PC-9 (cell line): ENCODE measurements around the gene EHMT1. TPM values are rescaled to one million over a fixed set of nuclear protein-coding genes. Genes with fewer than 3 reads are reported as not detected.

ENCODE experiments used
- BruUV-seq: library from RNA; stranded (reverse); fragments of 400-500 nt; replicated peaks from 2 replicates; lab custom pipeline; 2021; lab: Mats Ljungman, UMichigan
- CTCF ChIA-PET: fragments of 300-600 bp; sonication (Branson Sonifier 250); formaldehyde crosslinking; loops from one replicate; lab custom pipeline; 2022; ENCODE audit warnings: antibody characterized with exemption; lab: Charles Lee
- POLR2A ChIA-PET: fragments of 300-600 bp; sonication (Branson Sonifier 250); formaldehyde crosslinking; loops from one replicate; lab custom pipeline; 2022; ENCODE audit warnings: antibody characterized with exemption; ENCODE audit not compliant: unreplicated experiment; lab: Charles Lee
- DNase-seq, 2 experiments: peaks; one replicate each; pipeline versions ENCODE4 v3.0.0 to v3.0.0-alpha.2; 2015 to 2022; ENCODE audit warnings: mixed read lengths in 1 of 2
- H2AFZ ChIP-seq: fragments of 200-600 bp; sonication (generic); 2 replicates; pipeline ENCODE4 v1.8.1; 2017; ENCODE audit warnings: antibody characterized with exemption
- H3F3A ChIP-seq: fragments of 200-600 bp; sonication (generic); 2 replicates; pipeline ENCODE4 v1.8.1; 2017; ENCODE audit warnings: antibody characterized with exemption, mild to moderate bottlenecking, low read depth; ENCODE audit not compliant: insufficient read depth
- H3K27ac ChIP-seq: fragments of 200-600 bp; sonication (generic); 2 replicates; pipeline ENCODE4 v1.6.1; 2016; ENCODE audit warnings: mixed run types
- H3K27me3 ChIP-seq: fragments of 200-600 bp; sonication (generic); 2 replicates; pipeline ENCODE4 v1.6.1; 2016; ENCODE audit warnings: low read depth, mixed run types; ENCODE audit not compliant: insufficient read depth
- H3K36me3 ChIP-seq: fragments of 200-600 bp; sonication (generic); 2 replicates; pipeline ENCODE4 v1.6.1; 2016; ENCODE audit warnings: low read depth, mixed run types
- H3K4me1 ChIP-seq: fragments of 200-600 bp; sonication (generic); replicated peaks from 2 replicates; pipeline ENCODE4 v1.6.1; 2016; ENCODE audit warnings: mixed run types; ENCODE audit not compliant: insufficient read depth
- H3K4me2 ChIP-seq: fragments of 200-600 bp; sonication (generic); 2 replicates; pipeline ENCODE4 v1.6.1; 2017; ENCODE audit warnings: mixed run types
- H3K4me3 ChIP-seq: fragments of 200-600 bp; sonication (generic); 2 replicates; pipeline ENCODE4 v1.6.1; 2016; ENCODE audit warnings: mixed run types
- H3K79me2 ChIP-seq: fragments of 200-600 bp; sonication (generic); 2 replicates; pipeline ENCODE4 v1.6.1; 2017; ENCODE audit warnings: low read depth, mixed run types
- H3K9me2 ChIP-seq: fragments of 200-600 bp; sonication (generic); 2 replicates; pipeline ENCODE4 v1.8.1; 2017; ENCODE audit warnings: mild to moderate bottlenecking; ENCODE audit not compliant: insufficient read depth
- H3K9me3 ChIP-seq: fragments of 200-600 bp; sonication (generic); 2 replicates; pipeline ENCODE4 v1.8.1; 2016; ENCODE audit warnings: low read depth; ENCODE audit not compliant: insufficient read depth
- H4K20me1 ChIP-seq: fragments of 200-600 bp; sonication (generic); 2 replicates; pipeline ENCODE4 v1.8.1; 2017; ENCODE audit not compliant: insufficient read depth
- CTCF ChIP-seq: fragments of 200-600 bp; sonication (generic); conservative IDR thresholded peaks from 2 replicates; pipeline ENCODE4 v1.6.1; 2017; ENCODE audit warnings: mixed run types, antibody characterized with exemption, mild to moderate bottlenecking, moderate library complexity
- EZH2 ChIP-seq: fragments of 200-600 bp; sonication (generic); IDR thresholded peaks from 2 replicates; pipeline ENCODE4 v1.8.0; 2017; ENCODE audit warnings: antibody characterized with exemption, low read depth
- intact Hi-C: fragments of 100-400 bp; cut with micrococcal nuclease; formaldehyde crosslinking; loops from one replicate; pipeline ENCODE4 v1.10.0; 2022; ENCODE audit not compliant: unreplicated experiment
- total RNA-seq: library from RNA; stranded (reverse); gene quantifications from 2 replicates; pipeline ENCODE4 v1.2.3, GENCODE V29; 2021

EHMT1 gene
- total RNA-seq, 1 experiment from 2014 or later: 116 TPM

- Histone ChIP-seq H2AFZ (no peak overlapping the region), H3K4me2 (no peak overlapping the region), H3K9me3 (no peaks in the 10 kb centered on the region), H3K4me3 (no peak overlapping the region), H3K79me2 (peaks cover 42% of the 10 kb centered on the region), H3F3A (peaks cover 14% of the 10 kb centered on the region; the same call in 1 of the 2 replicates), H3K9me2 (no peaks in the 10 kb centered on the region), H3K27ac (no peak overlapping the region), H3K36me3 (no peaks in the 10 kb centered on the region), H3K27me3 (no peaks in the 10 kb centered on the region), H4K20me1 (peaks cover 52% of the 10 kb centered on the region), H3K4me1 (no peaks in the 10 kb centered on the region)
- ChIA-PET CTCF (interaction anchor here (0.5 to 0.6 kb wide), 3 partner anchors 250 to 1652 kb away, joined by 3 to 17 read pairs (median 4); partner anchors contain the start of genes EXD3 and NOXA1), POLR2A (interaction anchor here (0.6 to 0.7 kb wide), 4 partner anchors 150 to 399 kb away, joined by 3 to 5 read pairs (median 4); partner anchors contain the start of gene NRARP)
- intact Hi-C loops: loop anchor here (2.0 to 10.0 kb wide), 2 partner anchors 72 to 90 kb away; no protein-coding TSS in a partner anchor
- peak; percentile 39 to 56 for DNase-seq
- TF ChIP-seq EZH2: no peak
- peak; percentile 89 for TF ChIP-seq CTCF
- BruUV-seq: no TSS peak
Measured at GRCh38 chr9:137672907-137673791, 54.3 kb downstream of the EHMT1 start.

DNA sequence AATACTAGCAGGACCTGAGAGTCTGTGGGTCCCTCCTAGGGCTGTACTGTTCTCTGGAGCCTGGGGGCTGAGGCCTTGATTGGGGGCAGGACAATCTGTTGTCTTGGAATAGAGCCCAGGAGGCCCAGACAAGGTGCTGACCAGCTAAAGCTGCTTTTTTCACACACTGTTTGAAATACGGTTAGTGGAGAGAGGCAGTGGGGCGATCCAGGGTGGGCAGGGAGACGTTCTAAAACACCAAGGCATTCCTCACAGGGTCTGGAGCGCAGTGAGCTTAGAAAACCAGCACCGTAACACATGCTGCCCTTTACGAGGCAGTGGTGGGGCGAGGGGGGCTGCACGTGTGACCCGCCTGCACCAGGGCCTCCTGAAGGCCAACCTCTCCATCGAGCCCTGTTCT is 55.1 kb downstream of the EHMT1 start:
- BruUV-seq: no TSS peak
- no peak overlapping the region for H3K4me3 ChIP-seq
- H3K4me2 ChIP-seq: no peak overlapping the region
- intact Hi-C loops: loop anchor here (2.0 to 10.0 kb wide), 2 partner anchors 71 to 91 kb away; no protein-coding TSS in a partner anchor
- H3K9me3 ChIP-seq: no peaks in the 10 kb centered on the region
- TF ChIP-seq EZH2 (no peak), CTCF (no peak)
- POLR2A ChIA-PET: no interaction called here
- no peak overlapping the region for H2AFZ ChIP-seq
- CTCF ChIA-PET: no interaction called here
- H4K20me1 ChIP-seq: peaks cover 51% of the 10 kb centered on the region
- H3K4me1 ChIP-seq: no peaks in the 10 kb centered on the region
- H3F3A ChIP-seq: peaks cover 11% of the 10 kb centered on the region; the same call in 1 of the 2 replicates
- no peaks in the 10 kb centered on the region for H3K36me3 ChIP-seq
- H3K79me2 ChIP-seq: peaks cover 47% of the 10 kb centered on the region
- H3K9me2 ChIP-seq: no peaks in the 10 kb centered on the region
- no peaks in the 10 kb centered on the region for H3K27me3 ChIP-seq
- no peak overlapping the region for H3K27ac ChIP-seq
- DNase-seq: no peak

- Histone ChIP-seq H2AFZ (no peak overlapping the region), H3F3A (peaks cover 11% of the 10 kb centered on the region; the same call in 1 of the 2 replicates), H3K4me2 (no peak overlapping the region), H3K79me2 (peaks cover 53% of the 10 kb centered on the region), H3K27me3 (no peaks in the 10 kb centered on the region), H3K27ac (no peak overlapping the region), H3K4me1 (no peaks in the 10 kb centered on the region), H3K4me3 (no peak overlapping the region), H4K20me1 (peaks cover 57% of the 10 kb centered on the region), H3K9me3 (no peaks in the 10 kb centered on the region), H3K9me2 (no peaks in the 10 kb centered on the region), H3K36me3 (no peaks in the 10 kb centered on the region)
- ChIA-PET POLR2A (no interaction called here), CTCF (interaction anchor here (0.6 kb wide), 1 partner anchor 21 kb away, joined by 4 read pairs; no protein-coding TSS in a partner anchor)
- intact Hi-C loops: loop anchor here (10.0 kb wide), 1 partner anchor 70 kb away; no protein-coding TSS in a partner anchor
- no TSS peak for BruUV-seq
- TF ChIP-seq EZH2: no peak
- TF ChIP-seq CTCF: no peak
- DNase-seq: no peak
Measured at GRCh38 chr9:137674307-137674975, 55.6 kb downstream of the EHMT1 start.
